GM23338 (cell line): ENCODE measurements around the gene REPS1. TPM values are rescaled to one million over a fixed set of nuclear protein-coding genes. Genes with fewer than 3 reads are reported as not detected.

Experiments
- ATAC-seq: fragments of 200-7000 bp; cut with Tn5 transposase; 3 replicates; pipeline ENCODE4 v1.9.1; 2020
- DNase-seq: peaks from one replicate; pipeline ENCODE4 v3.0.0-alpha.2; 2015; ENCODE audit warnings: low spot score
- H2AFZ ChIP-seq: fragments of 200-600 bp; sonication (generic); 2 replicates; pipeline ENCODE4 v1.8.0; 2016; ENCODE audit warnings: antibody characterized with exemption, mild to moderate bottlenecking, moderate library complexity
- H3F3A ChIP-seq: fragments of 200-600 bp; sonication (generic); replicated peaks from 2 replicates; pipeline ENCODE4 v1.8.0; 2017; ENCODE audit warnings: antibody characterized with exemption, mixed run types, low read depth
- H3K27ac ChIP-seq: fragments of 200-600 bp; sonication (generic); 2 replicates; pipeline ENCODE4 v1.6.1; 2016; ENCODE audit warnings: low read depth
- H3K27me3 ChIP-seq: fragments of 200-600 bp; sonication (generic); 2 replicates; pipeline ENCODE4 v1.8.0; 2016; ENCODE audit warnings: mild to moderate bottlenecking, mixed run types, moderate library complexity; ENCODE audit not compliant: insufficient read depth
- H3K36me3 ChIP-seq: fragments of 200-600 bp; sonication (generic); 2 replicates; pipeline ENCODE4 v1.8.0; 2016; ENCODE audit warnings: mild to moderate bottlenecking; ENCODE audit not compliant: insufficient read depth
- H3K4me1 ChIP-seq: fragments of 200-600 bp; sonication (generic); 2 replicates; pipeline ENCODE4 v1.8.0; 2016; ENCODE audit warnings: mild to moderate bottlenecking, moderate library complexity; ENCODE audit not compliant: insufficient read depth
- H3K4me2 ChIP-seq: fragments of 200-600 bp; sonication (generic); 2 replicates; pipeline ENCODE4 v1.7.1; 2017; ENCODE audit warnings: mixed run types
- H3K4me3 ChIP-seq: fragments of 200-600 bp; sonication (generic); 2 replicates; pipeline ENCODE4 v1.6.1; 2016; ENCODE audit warnings: mixed run types
- H3K79me2 ChIP-seq: fragments of 200-600 bp; sonication (generic); replicated peaks from 2 replicates; pipeline ENCODE4 v1.8.0; 2017; ENCODE audit warnings: mild to moderate bottlenecking; ENCODE audit not compliant: insufficient read depth
- H3K9me2 ChIP-seq: fragments of 200-600 bp; sonication (generic); 2 replicates; pipeline ENCODE4 v1.8.0; 2017; ENCODE audit not compliant: insufficient read depth
- H4K20me1 ChIP-seq: fragments of 200-600 bp; sonication (generic); replicated peaks from 2 replicates; pipeline ENCODE4 v1.8.0; 2017; ENCODE audit warnings: mild to moderate bottlenecking; ENCODE audit not compliant: insufficient read depth
- H3K27ac Mint-ChIP-seq: 2 replicates; pipeline ENCODE4 v1.8.0; 2020; ENCODE audit warnings: inconsistent platforms, mild to moderate bottlenecking, moderate library complexity, mixed read lengths
- H3K27me3 Mint-ChIP-seq: 3 replicates; pipeline ENCODE4 v1.8.0; 2022; ENCODE audit warnings: low read depth, mild to moderate bottlenecking, moderate library complexity, mixed read lengths, inconsistent platforms; ENCODE audit not compliant: insufficient read depth, poor library complexity
- H3K36me3 Mint-ChIP-seq: 3 replicates; pipeline ENCODE4 v1.8.0; 2021; ENCODE audit warnings: low read depth, mild to moderate bottlenecking, inconsistent platforms, moderate library complexity, mixed read lengths
- H3K4me1 Mint-ChIP-seq: 3 replicates; pipeline ENCODE4 v1.8.0; 2020; ENCODE audit warnings: mild to moderate bottlenecking, inconsistent platforms, mixed read lengths
- H3K4me3 Mint-ChIP-seq: 3 replicates; pipeline ENCODE4 v1.8.0; 2021; ENCODE audit warnings: moderate library complexity, mild to moderate bottlenecking, inconsistent platforms, mixed read lengths
- H3K9me3 Mint-ChIP-seq: 3 replicates; pipeline ENCODE4 v1.8.0; 2020; ENCODE audit warnings: moderate library complexity, mild to moderate bottlenecking, inconsistent platforms, mixed read lengths
- CREB1 ChIP-seq: fragments of 250-450 bp; sonication (Bioruptor Pico); IDR thresholded peaks from 2 replicates; pipeline ENCODE4 v1.5.0; 2020; ENCODE audit warnings: low read depth, mild to moderate bottlenecking, moderate library complexity
- CTCF ChIP-seq, 2 experiments: fragments of 200-600 bp in 1 of 2; sonication (generic) in 1 of 2; conservative IDR thresholded peaks; 2 replicates each; pipeline versions ENCODE4 v1.5.1 to v1.6.1; 2016 to 2017; ENCODE audit warnings: antibody characterized with exemption in 2 of 2, low read depth in 2 of 2, mild to moderate bottlenecking in 2 of 2, moderate library complexity in 1 of 2
- ETS1 ChIP-seq: IDR thresholded peaks from 2 replicates; pipeline ENCODE4 v1.6.1; 2016; ENCODE audit warnings: antibody characterized with exemption
- JUNB ChIP-seq: IDR thresholded peaks from one replicate; pipeline ENCODE4 v1.6.1; 2016; ENCODE audit warnings: antibody characterized with exemption; ENCODE audit not compliant: unreplicated experiment
- NANOG ChIP-seq: IDR thresholded peaks from 2 replicates; pipeline ENCODE4 v1.6.1; 2016; ENCODE audit warnings: antibody characterized with exemption, borderline replicate concordance
- POLR2AphosphoS5 ChIP-seq: IDR thresholded peaks from 2 replicates; pipeline ENCODE4 v1.6.1; 2016; ENCODE audit warnings: antibody characterized with exemption, low read depth
- REST ChIP-seq: IDR thresholded peaks from one replicate; pipeline ENCODE4 v1.6.1; 2018; ENCODE audit warnings: antibody characterized with exemption; ENCODE audit not compliant: unreplicated experiment
- ZNF114 ChIP-seq: fragments of 250-450 bp; sonication (Bioruptor Pico); IDR thresholded peaks from 2 replicates; pipeline ENCODE4 v1.5.0; 2020; ENCODE audit warnings: mild to moderate bottlenecking, moderate library complexity
- ZNF462 ChIP-seq: fragments of 250-450 bp; sonication (Bioruptor Pico); IDR thresholded peaks from 2 replicates; pipeline ENCODE4 v1.5.0; 2020; ENCODE audit warnings: mild to moderate bottlenecking, moderate library complexity
- polyA plus RNA-seq: library from polyadenylated mRNA; unstranded; fragments of >200 nt; fragmentation: Nextera tagmentation; extraction: Ambion mirVana; gene quantifications from 2 replicates; pipeline ENCODE4 v1.2.1, GENCODE V29; 2016
- total RNA-seq: library from RNA; depleted of rRNA; stranded (reverse); fragments of >200 nt; shearing (Covaris generic); gene quantifications from 2 replicates; pipeline ENCODE4 v1.2.3, GENCODE V29; 2014

The REPS1 gene
- total and polyA plus RNA-seq, 2 experiments from 2014 or later: 46.0 to 65.7 TPM

GRCh38 chr6:138931660-138932059 is 56.4 kb downstream of the REPS1 start (continued):
- no peak for TF ChIP-seq REST

GRCh38 chr6:138926579-138926978 is 61.5 kb downstream of the REPS1 start:
- no peaks in the 10 kb centered on the region for H3K27me3 Mint-ChIP-seq
- no peaks in the 10 kb centered on the region for H3K36me3 ChIP-seq
- H3K27me3 ChIP-seq: no peaks in the 10 kb centered on the region
- no peak overlapping the region for H3K4me3 Mint-ChIP-seq
- no peak overlapping the region for H3K27ac Mint-ChIP-seq
- H3K27ac ChIP-seq: no peak overlapping the region
- ATAC-seq: no peak
- no peaks in the 10 kb centered on the region for H3K9me3 Mint-ChIP-seq
- H3K4me3 ChIP-seq: no peak overlapping the region
- H3K9me2 ChIP-seq: no peaks in the 10 kb centered on the region
- H3K36me3 Mint-ChIP-seq: peaks cover 4% of the 10 kb centered on the region
- H3K79me2 ChIP-seq: no peaks in the 10 kb centered on the region
- H3K4me1 ChIP-seq: peaks cover 7% of the 10 kb centered on the region
- no peaks in the 10 kb centered on the region for H3F3A ChIP-seq
- peaks cover 13% of the 10 kb centered on the region for H3K4me1 Mint-ChIP-seq
- DNase-seq: no peak
- no peak overlapping the region for H3K4me2 ChIP-seq
- no peak overlapping the region for H2AFZ ChIP-seq
- no peaks in the 10 kb centered on the region for H4K20me1 ChIP-seq
- no peak for TF ChIP-seq NANOG
- no peak for TF ChIP-seq ZNF114
- no peak for TF ChIP-seq POLR2AphosphoS5
- no peak for TF ChIP-seq CREB1 (CRISPR knock-in tag)
- TF ChIP-seq REST: no peak
- no peak for TF ChIP-seq ETS1
- TF ChIP-seq ZNF462 (CRISPR knock-in tag): no peak
- TF ChIP-seq JUNB: no peak
- no peak for TF ChIP-seq CTCF (conservative IDR thresholded peaks at IDR 0.05; ENCODE audit: low read depth in 2 of 2)
